H1 (cell line): ENCODE data around the gene HDLBP. TPM values are rescaled to one million over a fixed set of nuclear protein-coding genes. Genes with fewer than 3 reads are reported as not detected.

Experiments
- CTCF ChIA-PET: fragments of 300-600 bp; sonication (Branson Sonifier 250); formaldehyde crosslinking; loops from one replicate; lab custom pipeline; 2021; ENCODE audit not compliant: partially characterized antibody; lab: Charles Lee
- POLR2A ChIA-PET: fragments of 300-600 bp; sonication (Branson Sonifier 250); formaldehyde crosslinking; loops from one replicate; lab custom pipeline; 2021; ENCODE audit warnings: inconsistent platforms; ENCODE audit not compliant: partially characterized antibody; lab: Charles Lee
- DNase-seq, 2 experiments: peaks; one replicate each; pipeline versions ENCODE4 v3.0.0 to v3.0.0-alpha.2; 2010 to 2022; ENCODE audit warnings: low spot score in 2 of 2, low read depth in 1 of 2, mixed read lengths in 1 of 2
- FAIRE-seq: peaks from 2 replicates; lab custom pipeline; 2011; peaks lifted over from hg19 to GRCh38; lab: Jason Lieb, UNC
- H2AFZ ChIP-seq: 2 replicates; pipeline ENCODE4 v1.8.1; 2012; ENCODE audit warnings: low read length, inconsistent platforms
- H2AK5ac ChIP-seq: 2 replicates; pipeline ENCODE4 v1.6.1; 2013; ENCODE audit warnings: low read depth, low read length
- H2BK120ac ChIP-seq: replicated peaks from 2 replicates; pipeline ENCODE3; 2013; ENCODE audit warnings: low read depth, low read length, inconsistent platforms
- H2BK12ac ChIP-seq: 2 replicates; pipeline ENCODE4 v1.6.1; 2013; ENCODE audit warnings: low read depth, low read length
- H2BK15ac ChIP-seq: 2 replicates; pipeline ENCODE4 v1.6.1; 2013; ENCODE audit warnings: low read length
- H2BK20ac ChIP-seq: 2 replicates; pipeline ENCODE4 v1.6.1; 2013; ENCODE audit warnings: low read length
- H2BK5ac ChIP-seq: 2 replicates; pipeline ENCODE4 v1.6.1; 2013; ENCODE audit warnings: low read depth, low read length
- H3K14ac ChIP-seq: 2 replicates; pipeline ENCODE4 v1.6.1; 2013; ENCODE audit warnings: inconsistent platforms; ENCODE audit not compliant: insufficient read length
- H3K18ac ChIP-seq: 2 replicates; pipeline ENCODE4 v1.6.1; 2013; ENCODE audit warnings: low read length; ENCODE audit errors: extremely low read depth
- H3K23ac ChIP-seq: 2 replicates; pipeline ENCODE4 v1.6.1; 2013; ENCODE audit warnings: inconsistent platforms; ENCODE audit not compliant: insufficient read length
- H3K23me2 ChIP-seq: 2 replicates; pipeline ENCODE4 v1.6.1; 2013; ENCODE audit warnings: low read depth, low read length
- H3K27ac ChIP-seq: 2 replicates; pipeline ENCODE4 v1.6.1; 2011; ENCODE audit warnings: low read depth, low read length, inconsistent platforms
- H3K27me3 ChIP-seq, 4 experiments: replicated peaks in 1 of 4; 1 replicate in 1 of 4; 2 replicates in 3 of 4; pipeline versions ENCODE4 v1.6.1 to v1.8.1; 2011 to 2013; ENCODE audit warnings: low read length in 3 of 4, mild to moderate bottlenecking in 3 of 4, inconsistent platforms in 2 of 4, mixed read lengths in 2 of 4, moderate library complexity in 1 of 4; ENCODE audit not compliant: control insufficient read depth in 3 of 4, insufficient read depth in 3 of 4; ENCODE audit errors: extremely low read depth in 1 of 4
- H3K36me3 ChIP-seq, 4 experiments: 2 replicates each; pipeline versions ENCODE4 v1.6.1 to v1.8.1; 2011 to 2013; ENCODE audit warnings: mild to moderate bottlenecking in 4 of 4, low read length in 3 of 4, moderate library complexity in 2 of 4, control low read depth in 1 of 4, inconsistent platforms in 1 of 4; ENCODE audit not compliant: insufficient read depth in 4 of 4, control insufficient read depth in 2 of 4
- H3K4ac ChIP-seq: replicated peaks from 2 replicates; pipeline ENCODE3; 2013; ENCODE audit warnings: low read length, low read depth, mixed read lengths, inconsistent platforms; ENCODE audit not compliant: insufficient read length
- H3K4me1 ChIP-seq, 4 experiments: replicated peaks in 1 of 4; 1 replicate in 1 of 4; 2 replicates in 3 of 4; pipeline versions ENCODE4 v1.6.1 to v1.8.1; 2011 to 2013; ENCODE audit warnings: low read length in 3 of 4, inconsistent platforms in 2 of 4, mixed read lengths in 1 of 4; ENCODE audit not compliant: insufficient read depth in 4 of 4, control insufficient read depth in 3 of 4
- H3K4me2 ChIP-seq, 2 experiments: 2 replicates each; pipeline versions ENCODE4 v1.6.1 to v1.8.1; 2011 to 2013; ENCODE audit warnings: low read depth in 2 of 2, low read length in 2 of 2, control low read depth in 1 of 2, inconsistent platforms in 1 of 2, mild to moderate bottlenecking in 1 of 2; ENCODE audit not compliant: insufficient read depth in 1 of 2
- H3K4me3 ChIP-seq, 4 experiments: fragments of 200-600, 300-600 bp in 1 of 4; sonication (generic), shearing (Covaris generic), sonication (Bioruptor Twin) in 1 of 4; 2 replicates each; pipeline versions ENCODE4 v1.5.1 to v1.8.1; 2011 to 2016; ENCODE audit warnings: low read length in 4 of 4, low read depth in 3 of 4, control low read depth in 2 of 4, inconsistent platforms in 2 of 4, mild to moderate bottlenecking in 2 of 4, mixed read lengths in 1 of 4, moderate library complexity in 1 of 4; ENCODE audit not compliant: insufficient read depth in 2 of 4; ENCODE audit errors: extremely low read depth in 1 of 4
- H3K56ac ChIP-seq: replicated peaks from 2 replicates; pipeline ENCODE3; 2013; ENCODE audit warnings: low read depth, mild to moderate bottlenecking, mixed read lengths, low read length, inconsistent platforms; ENCODE audit not compliant: insufficient read length
- H3K79me1 ChIP-seq: 2 replicates; pipeline ENCODE4 v1.6.1; 2013; ENCODE audit warnings: low read depth, low read length, control low read depth
- H3K79me2 ChIP-seq, 2 experiments: 2 replicates each; pipeline versions ENCODE4 v1.6.1 to v1.8.1; 2012 to 2013; ENCODE audit warnings: low read length in 2 of 2, mild to moderate bottlenecking in 2 of 2, inconsistent platforms in 1 of 2; ENCODE audit not compliant: insufficient read depth in 2 of 2, control insufficient read depth in 1 of 2
- H3K9ac ChIP-seq, 4 experiments: replicated peaks in 1 of 4; 1 replicate in 1 of 4; 2 replicates in 3 of 4; pipeline versions ENCODE4 v1.6.1 to v1.8.1; 2011 to 2013; ENCODE audit warnings: low read depth in 3 of 4, low read length in 3 of 4, control low read depth in 2 of 4, mild to moderate bottlenecking in 2 of 4, moderate library complexity in 2 of 4, inconsistent platforms in 1 of 4; ENCODE audit errors: extremely low read depth in 1 of 4
- H3K9me3 ChIP-seq, 2 experiments: 2 replicates each; pipeline versions ENCODE4 v1.6.1 to v1.8.1; 2012 to 2013; ENCODE audit warnings: mild to moderate bottlenecking in 2 of 2, moderate library complexity in 2 of 2, control low read depth in 1 of 2, inconsistent platforms in 1 of 2, low read depth in 1 of 2, low read length in 1 of 2, mixed read lengths in 1 of 2; ENCODE audit not compliant: insufficient read depth in 2 of 2
- H4K20me1 ChIP-seq, 2 experiments: replicated peaks in 1 of 2; 2 replicates each; pipeline versions ENCODE3 to v1.8.1; 2011 to 2013; ENCODE audit warnings: inconsistent platforms in 2 of 2, low read length in 2 of 2, mild to moderate bottlenecking in 1 of 2; ENCODE audit not compliant: insufficient read depth in 2 of 2, control insufficient read depth in 1 of 2
- H4K5ac ChIP-seq: 2 replicates; pipeline ENCODE4 v1.6.1; 2013; ENCODE audit warnings: low read length, low read depth, mixed read lengths, inconsistent platforms; ENCODE audit not compliant: insufficient read length
- H4K8ac ChIP-seq: 2 replicates; pipeline ENCODE4 v1.8.0; 2013; ENCODE audit warnings: mild to moderate bottlenecking, moderate library complexity, low read length, inconsistent platforms; ENCODE audit not compliant: insufficient read depth; ENCODE audit errors: extremely low read depth
- H4K91ac ChIP-seq: replicated peaks from 2 replicates; pipeline ENCODE3; 2013; ENCODE audit warnings: low read length, mixed read lengths, inconsistent platforms; ENCODE audit not compliant: insufficient read length
- CHD1 ChIP-seq: IDR thresholded peaks from 2 replicates; pipeline ENCODE4 v1.6.1; 2012; ENCODE audit warnings: low read depth, low read length, improper control_type of control experiment
- CHD2 ChIP-seq: IDR thresholded peaks from 2 replicates; pipeline ENCODE4 v1.6.1; 2012; ENCODE audit warnings: low read length, improper control_type of control experiment
- HDAC2 ChIP-seq, 2 experiments: fragments of 300-600 bp in 1 of 2; sonication (generic) in 1 of 2; IDR thresholded peaks; 2 replicates each; pipeline ENCODE4 v1.6.1; 2011 to 2012; ENCODE audit warnings: low read depth in 2 of 2, low read length in 2 of 2, mild to moderate bottlenecking in 2 of 2, moderate library complexity in 2 of 2, borderline replicate concordance in 1 of 2, inconsistent platforms in 1 of 2
- RBBP5 ChIP-seq: IDR thresholded peaks from 2 replicates; pipeline ENCODE4 v1.7.1; 2012; ENCODE audit warnings: low read depth, mild to moderate bottlenecking, inconsistent platforms, low read length, moderate library complexity, borderline replicate concordance
- RFX5 ChIP-seq: IDR thresholded peaks from 2 replicates; pipeline ENCODE4 v1.6.1; 2011; ENCODE audit warnings: low read depth, low read length, improper control_type of control experiment, borderline replicate concordance
- SAP30 ChIP-seq: fragments of 300-600 bp; sonication (generic); IDR thresholded peaks from 2 replicates; pipeline ENCODE4 v1.7.1; 2012; ENCODE audit warnings: low read length, moderate library complexity, mild to moderate bottlenecking, inconsistent platforms; ENCODE audit not compliant: insufficient read depth, insufficient replicate concordance
- SP1 ChIP-seq: IDR thresholded peaks from 2 replicates; pipeline ENCODE4 v1.6.1; 2011; ENCODE audit warnings: low read depth, low read length
- SUZ12 ChIP-seq: fragments of 200-600 bp; sonication (generic); IDR thresholded peaks from 2 replicates; pipeline ENCODE4 v1.6.1; 2012; ENCODE audit warnings: mild to moderate bottlenecking, inconsistent platforms, low read length, moderate library complexity, mixed read lengths
- TBP ChIP-seq: IDR thresholded peaks from 2 replicates; pipeline ENCODE4 v1.6.1; 2011; ENCODE audit warnings: low read depth, low read length, improper control_type of control experiment
- YY1 ChIP-seq: IDR thresholded peaks from 2 replicates; pipeline ENCODE4 v1.6.1; 2011; ENCODE audit warnings: low read depth, mild to moderate bottlenecking, low read length
- WGBS, 2 experiments: shearing (Covaris generic) in 1 of 2; methylation state at CpG; one replicate each; pipeline versions ENCODE4 v1.1.6 to v1.1.7; 2013 to 2015; ENCODE audit warnings: low lambda C conversion rate in 2 of 2, mixed read lengths in 2 of 2, inconsistent platforms in 1 of 2, low coverage in 1 of 2, missing lambda C conversion rate in 1 of 2; ENCODE audit not compliant: insufficient replicate concordance in 2 of 2, insufficient coverage in 1 of 2, insufficient read length in 1 of 2; ENCODE audit errors: extremely low coverage in 1 of 2, missing lambda C conversion rate in 1 of 2; 5-methylcytosine and 5-hydroxymethylcytosine counted together
- polyA plus RNA-seq, 7 experiments: library from polyadenylated mRNA; depleted of rRNA in 3 of 7; stranded (reverse) in 5 of 7; unstranded in 2 of 7; fragments of >200 nt in 5 of 7; fragments of 200-250 nt in 2 of 7; gene quantifications; 1 replicate in 5 of 7; 2 replicates in 1 of 7; 4 replicates in 1 of 7; pipeline versions ENCODE4 v1.2.1 to v1.2.3, GENCODE V29; 2011 to 2013; ENCODE audit warnings: missing spikeins in 2 of 7, mixed read lengths in 2 of 7
- total RNA-seq: library from RNA; stranded (reverse); fragmentation: NEBNext Ultra II Directional; extraction: Animal tissue kit (Norgen Biotek cat#: 25700); gene quantifications from 2 replicates; pipeline ENCODE4 v1.2.1, GENCODE V29; 2021
- TF ChIP-seq, protein P1 (sequence below): IDR thresholded peaks from 2 replicates; pipeline ENCODE4 v1.6.1; 2011; ENCODE audit warnings: low read depth, mild to moderate bottlenecking, low read length; ENCODE audit not compliant: insufficient read depth
- TF ChIP-seq, protein P2 (sequence below): IDR thresholded peaks from 2 replicates; pipeline ENCODE4 v1.6.1; 2012; ENCODE audit warnings: inconsistent platforms

The HDLBP gene
- total and polyA plus RNA-seq, 2 of the 8 experiments (the other 6 are each of a cell fraction or from before 2014, with no cell fraction given), result 185 to 360 TPM

DNA sequence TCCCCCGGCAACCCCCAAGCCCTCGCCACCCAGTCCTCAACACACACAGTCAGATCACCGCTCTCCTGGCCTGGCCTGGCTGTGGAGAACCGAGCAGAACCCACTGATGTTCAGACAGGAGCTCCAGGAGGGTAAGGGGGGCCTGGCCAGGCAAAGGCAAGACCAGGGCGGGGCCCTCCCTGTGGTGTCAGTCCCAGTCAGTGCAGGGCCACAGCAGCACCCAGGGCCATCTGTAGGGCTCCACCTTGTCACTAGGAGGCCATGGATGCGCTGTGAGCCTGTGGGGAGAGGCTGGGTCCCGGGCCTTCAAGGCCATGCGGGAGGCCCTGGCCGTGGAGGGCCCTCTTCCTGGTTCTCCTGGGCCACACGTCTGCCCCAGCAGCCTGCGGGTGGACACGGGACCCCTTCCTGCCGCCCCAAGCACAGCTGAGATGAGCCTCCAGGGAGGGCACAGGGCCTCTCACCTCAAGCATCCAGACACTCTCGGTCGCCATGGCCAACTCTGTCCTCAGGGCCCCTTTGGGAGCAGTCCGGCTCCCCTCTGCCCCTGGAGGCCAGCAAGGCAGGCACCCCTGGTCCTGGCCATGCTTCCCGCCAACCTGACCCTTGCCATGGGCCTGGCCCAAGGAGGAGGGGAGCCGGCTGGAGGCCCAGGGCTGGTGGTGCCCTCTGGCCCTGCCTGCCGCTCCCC lies 125.0 kb downstream of the HDLBP start:
- H3K56ac ChIP-seq, result no peak overlapping the region
- no peak overlapping the region for H3K4ac ChIP-seq
- no peak overlapping the region for H2BK120ac ChIP-seq
- no peak overlapping the region for H3K14ac ChIP-seq
- CTCF ChIA-PET, result interaction anchor here (1.1 to 2.2 kb wide), 4 partner anchors 10 to 223 kb away, joined by 3 to 8 read pairs (median 6); no protein-coding TSS in a partner anchor
- 84% methylated on average over 17 of the region's 19 CpGs; no CpG with 5 or more reads in 1 of the 2 experiments for WGBS, 2 experiments
- H2AK5ac ChIP-seq, result no peak overlapping the region
- no peak overlapping the region for H3K23ac ChIP-seq
- H2BK15ac ChIP-seq, result no peak overlapping the region
- H2AFZ ChIP-seq, result no peak overlapping the region
- H4K5ac ChIP-seq, result no peak overlapping the region
- no peak overlapping the region for H3K27ac ChIP-seq
- H3K9ac ChIP-seq, result no peak overlapping the region
- no peaks in the 10 kb centered on the region for H3K79me2 ChIP-seq
- POLR2A ChIA-PET, result no interaction called here
- H3K4me2 ChIP-seq, result no peak overlapping the region
- H3K18ac ChIP-seq, result no peak overlapping the region
- no peak overlapping the region for H4K91ac ChIP-seq
- DNase-seq (no peak), FAIRE-seq (no peak)
- no peaks in the 10 kb centered on the region for H3K9me3 ChIP-seq
- no peak overlapping the region for H2BK12ac ChIP-seq
- no peaks in the 10 kb centered on the region for H3K23me2 ChIP-seq
- no peak overlapping the region for H4K8ac ChIP-seq
- no peak overlapping the region for H3K4me3 ChIP-seq
- no peaks in the 10 kb centered on the region for H3K79me1 ChIP-seq
- no peak overlapping the region for H2BK5ac ChIP-seq
- H2BK20ac ChIP-seq, result no peak overlapping the region
- H3K27me3 ChIP-seq, result no peaks in the 10 kb centered on the region; a peak in 1 of 7 replicates
- no peaks in the 10 kb centered on the region for H3K36me3 ChIP-seq
- peaks cover 0 to 14% (median 7%) of the 10 kb centered on the region in 4 experiments; a peak in 6 of 7 replicates for H3K4me1 ChIP-seq
- no peaks in the 10 kb centered on the region for H4K20me1 ChIP-seq
- TF ChIP-seq SP1 (no peak), RFX5 (no peak), YY1 (no peak), SAP30 (no peak), CHD1 (no peak), CHD2 (no peak), SUZ12 (no peak), HDAC2 (IDR thresholded peaks at IDR 0.05; ENCODE audit: borderline replicate concordance in 1 of 2, low read depth in 2 of 2, low read length in 2 of 2) (no peak), TBP (no peak), RBBP5 (no peak)
- TF ChIP-seq, protein P1, sequence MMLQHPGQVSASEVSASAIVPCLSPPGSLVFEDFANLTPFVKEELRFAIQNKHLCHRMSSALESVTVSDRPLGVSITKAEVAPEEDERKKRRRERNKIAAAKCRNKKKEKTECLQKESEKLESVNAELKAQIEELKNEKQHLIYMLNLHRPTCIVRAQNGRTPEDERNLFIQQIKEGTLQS, result no peak
- TF ChIP-seq, protein P2, sequence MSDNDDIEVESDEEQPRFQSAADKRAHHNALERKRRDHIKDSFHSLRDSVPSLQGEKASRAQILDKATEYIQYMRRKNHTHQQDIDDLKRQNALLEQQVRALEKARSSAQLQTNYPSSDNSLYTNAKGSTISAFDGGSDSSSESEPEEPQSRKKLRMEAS, result no peak
